HepG2 (cell line): ENCODE results near the gene PPP2R2D. TPM values are rescaled to one million over a fixed set of nuclear protein-coding genes. Genes with fewer than 3 reads are reported as not detected.

Experiments used
- ATAC-seq: fragments of 200-7000 bp; cut with Tn5 transposase; 3 replicates; pipeline ENCODE4 v1.9.1; 2020; ENCODE audit warnings: mild to moderate bottlenecking, moderate library complexity
- BruUV-seq: library from RNA; stranded (reverse); fragments of 400-500 nt; replicated peaks from 2 replicates; lab custom pipeline; 2021; lab: Mats Ljungman, UMichigan
- CTCF ChIA-PET: fragments of 300-600 bp; formaldehyde crosslinking; extraction: SDS; loops from one replicate; lab custom pipeline; 2021; ENCODE audit warnings: low total read pairs, inconsistent platforms, low intra/inter-chr PET ratio; lab: Yijun Ruan, JAX
- POLR2A ChIA-PET: fragments of 350-600 bp; sonication (Branson Sonifier 250); formaldehyde crosslinking; loops from one replicate; lab custom pipeline; 2020; ENCODE audit warnings: antibody characterized with exemption, inconsistent platforms; lab: Yijun Ruan, JAX
- DNase-seq: peaks from one replicate; pipeline ENCODE4 v3.0.0-alpha.2; 2015; ENCODE audit warnings: low spot score
- FAIRE-seq: peaks from 3 replicates; lab custom pipeline; 2011; peaks lifted over from hg19 to GRCh38; lab: Jason Lieb, UNC
- H2AFZ ChIP-seq: one replicate; pipeline ENCODE4 v1.6.1; 2011; ENCODE audit warnings: low read length, inconsistent platforms
- H3K27ac ChIP-seq: fragments of 300-600 bp; 3 replicates; pipeline ENCODE4 v1.8.0; 2011; ENCODE audit warnings: mixed run types, mild to moderate bottlenecking, mixed read lengths, low read length, inconsistent platforms; ENCODE audit not compliant: insufficient read depth; ENCODE audit errors: extremely low read length
- H3K27me3 ChIP-seq, 2 experiments: fragments of 200-600 bp in 1 of 2; 2 replicates in 1 of 2; 3 replicates in 1 of 2; pipeline versions ENCODE4 v1.6.0 to v1.8.0; 2011; ENCODE audit warnings: low read length in 2 of 2, mild to moderate bottlenecking in 2 of 2, moderate library complexity in 2 of 2, inconsistent platforms in 1 of 2; ENCODE audit not compliant: insufficient read depth in 2 of 2, control insufficient read depth in 1 of 2
- H3K36me3 ChIP-seq, 2 experiments: fragments of 200-600 bp in 1 of 2; replicated peaks in 1 of 2; 2 replicates in 1 of 2; 3 replicates in 1 of 2; pipeline versions ENCODE4 v1.5.1 to v1.8.0; 2011; ENCODE audit warnings: low read length in 2 of 2, inconsistent platforms in 1 of 2; ENCODE audit not compliant: insufficient read depth in 2 of 2, control insufficient read depth in 1 of 2
- H3K4me1 ChIP-seq: 2 replicates; pipeline ENCODE4 v1.5.1; 2012; ENCODE audit warnings: low read length, inconsistent platforms; ENCODE audit not compliant: insufficient read depth
- H3K4me2 ChIP-seq: 2 replicates; pipeline ENCODE4 v1.6.0; 2011; ENCODE audit warnings: low read depth, low read length, inconsistent platforms
- H3K4me3 ChIP-seq, 3 experiments: fragments of 200-600 bp in 1 of 3; sonication (generic), shearing (Covaris generic) in 1 of 3; replicated peaks in 1 of 3; 2 replicates each; pipeline ENCODE4 v1.5.1; 2011 to 2016; ENCODE audit warnings: low read length in 3 of 3, inconsistent platforms in 2 of 3, low read depth in 2 of 3, mild to moderate bottlenecking in 2 of 3, control low read depth in 1 of 3, mixed read lengths in 1 of 3; ENCODE audit not compliant: insufficient read depth in 1 of 3
- H3K79me2 ChIP-seq: one replicate; pipeline ENCODE4 v1.6.1; 2011; ENCODE audit warnings: low read length, inconsistent platforms; ENCODE audit not compliant: insufficient read depth
- H3K9ac ChIP-seq: 2 replicates; pipeline ENCODE4 v1.6.0; 2011; ENCODE audit warnings: mild to moderate bottlenecking, low read depth, low read length, inconsistent platforms; ENCODE audit not compliant: insufficient read depth
- H3K9me3 ChIP-seq: 2 replicates; pipeline ENCODE4 v1.5.1; 2012; ENCODE audit warnings: mild to moderate bottlenecking, low read length
- H4K20me1 ChIP-seq: 2 replicates; pipeline ENCODE4 v1.6.0; 2011; ENCODE audit warnings: inconsistent platforms, mild to moderate bottlenecking, low read length, moderate library complexity; ENCODE audit not compliant: insufficient read depth
- CEBPZ ChIP-seq: IDR thresholded peaks from 2 replicates; pipeline ENCODE4 v1.6.1; 2012; ENCODE audit warnings: low read length, improper control_type of control experiment
- ELF3 ChIP-seq: IDR thresholded peaks from 2 replicates; pipeline ENCODE4 v1.6.1; 2016; ENCODE audit warnings: missing genetic modification reagents, missing compliant biosample characterization
- FOXP4 ChIP-seq: sonication (generic); formaldehyde crosslinking; IDR thresholded peaks from 2 replicates; pipeline ENCODE4 v1.4.0; 2020; ENCODE audit warnings: missing genetic modification reagents
- HINFP ChIP-seq: sonication (generic); formaldehyde crosslinking; IDR thresholded peaks from 2 replicates; pipeline ENCODE4 v1.4.0; 2020; ENCODE audit warnings: low read depth, mild to moderate bottlenecking, missing genetic modification reagents
- SIX1 ChIP-seq: sonication (generic); formaldehyde crosslinking; IDR thresholded peaks from 2 replicates; pipeline ENCODE4 v1.4.0; 2020; ENCODE audit warnings: missing genetic modification reagents, borderline replicate concordance
- ZNF337 ChIP-seq: sonication (generic); formaldehyde crosslinking; IDR thresholded peaks from 2 replicates; pipeline ENCODE4 v1.5.1; 2020; ENCODE audit warnings: missing genetic modification reagents, low read depth, mild to moderate bottlenecking, borderline replicate concordance
- ZNF782 ChIP-seq: sonication (generic); formaldehyde crosslinking; IDR thresholded peaks from 2 replicates; pipeline ENCODE4 v1.4.0; 2020; ENCODE audit warnings: missing genetic modification reagents, mild to moderate bottlenecking, borderline replicate concordance
- WGBS: methylation state at CpG from one replicate; pipeline ENCODE4 v1.1.6; 2017; ENCODE audit warnings: low lambda C conversion rate; 5-methylcytosine and 5-hydroxymethylcytosine counted together
- in situ Hi-C: cut with HindIII; loops from 2 replicates; pipeline ENCODE4 v1.10.0; 2017; ENCODE audit warnings: low pct_unique_long_range_greater_than_20kb; ENCODE audit not compliant: extremely low pct_ligation_motif_present
- intact Hi-C: fragments of 100-400 bp; cut with micrococcal nuclease; formaldehyde crosslinking; loops from one replicate; pipeline ENCODE4 v1.10.0; 2022; ENCODE audit not compliant: unreplicated experiment
- polyA plus RNA-seq, 8 experiments: library from polyadenylated mRNA; depleted of rRNA in 3 of 8; stranded (reverse) in 7 of 8; unstranded in 1 of 8; fragments of >200 nt; fragmentation: Illumina TruSeq in 4 of 8; extraction: Trizol in 4 of 8; gene quantifications; 2 replicates each; pipeline versions ENCODE4 v1.2.1 to v1.2.3, GENCODE V29; 2011 to 2016; ENCODE audit warnings: low read depth in 4 of 8, missing spikeins in 1 of 8, mixed read lengths in 1 of 8; ENCODE audit not compliant: insufficient read depth in 1 of 8
- total RNA-seq, 5 experiments: library from RNA; depleted of rRNA; stranded (reverse); fragments of >200 nt; fragmentation: Illumina TruSeq; extraction: Trizol; gene quantifications; 2 replicates each; pipeline ENCODE4 v1.2.3, GENCODE V29; 2016; ENCODE audit warnings: low read depth in 1 of 5

Gene PPP2R2D
- total and polyA plus RNA-seq, 2 of the 13 experiments (the other 11 are each of a cell fraction or from before 2014, with no cell fraction given): 32.7 to 33.2 TPM

GRCh38 chr10:131946321-131946751, 45.5 kb downstream of the PPP2R2D start (continued):
- TF ChIP-seq FOXP4 (CRISPR knock-in tag) (no peak), ZNF337 (CRISPR knock-in tag) (no peak), CEBPZ (no peak), SIX1 (CRISPR knock-in tag) (no peak), ELF3 (CRISPR knock-in tag) (no peak), ZNF782 (no peak)

- Histone ChIP-seq H3K27me3 (no peaks in the 10 kb centered on the region), H2AFZ (no peak overlapping the region), H3K9ac (no peak overlapping the region)
- FAIRE-seq (no peak), DNase-seq (no peak)
- intact Hi-C loops: no loop called here
- POLR2A ChIA-PET: no interaction called here
- 100% methylated on average over 7 of the region's 14 CpGs for WGBS
- BruUV-seq: no TSS peak
- no peak for TF ChIP-seq HINFP
- TF ChIP-seq, all 625 proteins: peak for 0
- H3K4me2 ChIP-seq: no peak overlapping the region
- no peaks in the 10 kb centered on the region for H3K79me2 ChIP-seq
- no peaks in the 10 kb centered on the region; the same call in 1 of the 2 replicates for H4K20me1 ChIP-seq
- H3K27ac ChIP-seq: no peak overlapping the region
- peaks cover 30 to 85% of the 10 kb centered on the region in 2 experiments; a peak in 4 of 5 replicates for H3K36me3 ChIP-seq
- H3K4me1 ChIP-seq: peaks cover 12% of the 10 kb centered on the region
- no peaks in the 10 kb centered on the region for H3K9me3 ChIP-seq
- CTCF ChIA-PET: no interaction called here
- no peak for ATAC-seq
- in situ Hi-C loops: no loop called here
- H3K4me3 ChIP-seq: no peak overlapping the region
Measured at GRCh38 chr10:131946880-131947279, 46.1 kb downstream of the PPP2R2D start.
